Right atrium auricular region (tissue), 2 donors: ENCODE results near the gene OTUB1. TPM values are rescaled to one million over a fixed set of nuclear protein-coding genes. Genes with fewer than 3 reads are reported as not detected.

ENCODE experiments used
- DNase-seq: peaks from one replicate; pipeline ENCODE4 v3.0.0-alpha.2; 2019; ENCODE audit warnings: low spot score
- H3K27ac ChIP-seq, 2 donors: fragments of 200-600 bp; sonication (generic); 1 replicate in 1 of 2; 2 replicates in 1 of 2; pipeline ENCODE4 v1.5.1; 2016 to 2019
- H3K27me3 ChIP-seq, 2 donors: fragments of 200-600 bp; sonication (generic); one replicate each; pipeline versions ENCODE4 v1.5.1 to v1.6.0; 2017 to 2019
- H3K36me3 ChIP-seq: fragments of 200-600 bp; sonication (generic); one replicate; pipeline ENCODE4 v1.5.1; 2016
- H3K4me1 ChIP-seq, 2 donors: fragments of 200-600 bp; sonication (generic); one replicate each; pipeline versions ENCODE4 v1.5.1 to v1.6.0; 2017 to 2019
- H3K4me3 ChIP-seq, 2 donors: fragments of 200-600 bp; sonication (generic); 1 replicate in 1 of 2; 2 replicates in 1 of 2; pipeline ENCODE4 v1.5.1; 2017 to 2019; ENCODE audit warnings: mild to moderate bottlenecking in 1 of 2, moderate library complexity in 1 of 2
- H3K9me3 ChIP-seq, 2 donors: fragments of 200-600 bp; sonication (generic); one replicate each; pipeline ENCODE4 v1.5.1; 2019
- CTCF ChIP-seq, 2 donors: fragments of 200-600 bp; sonication (generic); IDR thresholded peaks; one replicate each; pipeline ENCODE4 v1.5.1; 2019; ENCODE audit warnings: antibody characterized with exemption in 2 of 2
- total RNA-seq, 2 donors: library from RNA; depleted of rRNA; stranded (reverse); fragments of >200 nt; gene quantifications; one replicate each; pipeline ENCODE4 v1.1.0, GENCODE V29; 2016

Gene OTUB1
- total RNA-seq, 2 donors from 2014 or later = 55.9 to 57.1 TPM

- DNase-seq = no peak
- Histone ChIP-seq H3K4me3 (peak overlapping the region in 1 of 2 donors; percentile 13), H3K9me3 (no peaks in the 10 kb centered on the region), H3K27me3 (no peaks in the 10 kb centered on the region), H3K36me3 (no peaks in the 10 kb centered on the region), H3K4me1 (peaks cover 0 to 9% of the 10 kb centered on the region in 2 donors), H3K27ac (no peak overlapping the region)
- no peak for TF ChIP-seq CTCF (IDR thresholded peaks at IDR 0.05)
Observed at GRCh38 chr11:64027651-64028397, 41.6 kb downstream of the OTUB1 start.

GRCh38 chr11:64028398-64029115 lies 42.3 kb downstream of the OTUB1 start:
- DNase-seq = no peak
- Histone ChIP-seq H3K27ac (no peak overlapping the region), H3K9me3 (no peaks in the 10 kb centered on the region), H3K27me3 (no peaks in the 10 kb centered on the region), H3K4me1 (peaks cover 0 to 9% of the 10 kb centered on the region in 2 donors), H3K4me3 (peak overlapping the region in 1 of 2 donors; percentile 13), H3K36me3 (no peaks in the 10 kb centered on the region)
- TF ChIP-seq CTCF (IDR thresholded peaks at IDR 0.05) = no peak

GRCh38 chr11:64029773-64030172 lies 43.5 kb downstream of the OTUB1 start:
- no peak overlapping the region for H3K4me3 ChIP-seq
- no peak overlapping the region for H3K27ac ChIP-seq
- DNase-seq = no peak
- TF ChIP-seq CTCF (IDR thresholded peaks at IDR 0.05) = no peak
- peaks cover 0 to 9% of the 10 kb centered on the region in 2 donors for H3K4me1 ChIP-seq
- no peaks in the 10 kb centered on the region for H3K36me3 ChIP-seq
- H3K9me3 ChIP-seq = no peaks in the 10 kb centered on the region
- H3K27me3 ChIP-seq = no peaks in the 10 kb centered on the region

- Histone ChIP-seq H3K27me3 (no peaks in the 10 kb centered on the region), H3K4me3 (no peak overlapping the region), H3K9me3 (no peaks in the 10 kb centered on the region), H3K4me1 (peaks cover 0 to 17% of the 10 kb centered on the region in 2 donors), H3K27ac (no peak overlapping the region), H3K36me3 (no peaks in the 10 kb centered on the region)
- no peak for TF ChIP-seq CTCF (IDR thresholded peaks at IDR 0.05)
- no peak for DNase-seq
Observed at GRCh38 chr11:64031001-64031400, 44.8 kb downstream of the OTUB1 start.

GRCh38 chr11:64032050-64032449 lies 45.8 kb downstream of the OTUB1 start:
- Histone ChIP-seq H3K9me3 (no peaks in the 10 kb centered on the region), H3K27me3 (no peaks in the 10 kb centered on the region), H3K4me3 (no peak overlapping the region), H3K4me1 (peaks cover 0 to 28% of the 10 kb centered on the region in 2 donors), H3K36me3 (no peaks in the 10 kb centered on the region), H3K27ac (no peak overlapping the region)
- no peak for DNase-seq
- TF ChIP-seq CTCF (IDR thresholded peaks at IDR 0.05) = no peak
